Sigmoid colon (tissue), 4 donors: ENCODE data around the gene ARPC5L.

ENCODE experiments used
- EP300 ChIP-seq, 4 donors: sonication (generic); formaldehyde crosslinking; IDR thresholded peaks; one replicate each; pipeline ENCODE4 v1.6.1; 2017; ENCODE audit warnings: antibody characterized with exemption in 4 of 4
- POLR2A ChIP-seq, 2 donors: fragments of 450-650 bp; IDR thresholded peaks; one replicate each; pipeline ENCODE4 v1.6.1; 2016; ENCODE audit warnings: antibody characterized with exemption in 2 of 2, mild to moderate bottlenecking in 2 of 2, moderate library complexity in 2 of 2
- POLR2AphosphoS5 ChIP-seq, 4 donors: sonication (generic); formaldehyde crosslinking; IDR thresholded peaks; one replicate each; pipeline ENCODE4 v1.6.1; 2017; ENCODE audit warnings: antibody characterized with exemption in 4 of 4
- TF ChIP-seq, protein P1 (sequence below), 4 experiments: fragments of 450-650 bp in 3 of 4; fragments of 200-600 bp in 1 of 4; IDR thresholded peaks; one replicate each; pipeline ENCODE4 v1.5.1; 2016 to 2019; ENCODE audit warnings: antibody characterized with exemption in 4 of 4, mild to moderate bottlenecking in 3 of 4, moderate library complexity in 2 of 4

DNA sequence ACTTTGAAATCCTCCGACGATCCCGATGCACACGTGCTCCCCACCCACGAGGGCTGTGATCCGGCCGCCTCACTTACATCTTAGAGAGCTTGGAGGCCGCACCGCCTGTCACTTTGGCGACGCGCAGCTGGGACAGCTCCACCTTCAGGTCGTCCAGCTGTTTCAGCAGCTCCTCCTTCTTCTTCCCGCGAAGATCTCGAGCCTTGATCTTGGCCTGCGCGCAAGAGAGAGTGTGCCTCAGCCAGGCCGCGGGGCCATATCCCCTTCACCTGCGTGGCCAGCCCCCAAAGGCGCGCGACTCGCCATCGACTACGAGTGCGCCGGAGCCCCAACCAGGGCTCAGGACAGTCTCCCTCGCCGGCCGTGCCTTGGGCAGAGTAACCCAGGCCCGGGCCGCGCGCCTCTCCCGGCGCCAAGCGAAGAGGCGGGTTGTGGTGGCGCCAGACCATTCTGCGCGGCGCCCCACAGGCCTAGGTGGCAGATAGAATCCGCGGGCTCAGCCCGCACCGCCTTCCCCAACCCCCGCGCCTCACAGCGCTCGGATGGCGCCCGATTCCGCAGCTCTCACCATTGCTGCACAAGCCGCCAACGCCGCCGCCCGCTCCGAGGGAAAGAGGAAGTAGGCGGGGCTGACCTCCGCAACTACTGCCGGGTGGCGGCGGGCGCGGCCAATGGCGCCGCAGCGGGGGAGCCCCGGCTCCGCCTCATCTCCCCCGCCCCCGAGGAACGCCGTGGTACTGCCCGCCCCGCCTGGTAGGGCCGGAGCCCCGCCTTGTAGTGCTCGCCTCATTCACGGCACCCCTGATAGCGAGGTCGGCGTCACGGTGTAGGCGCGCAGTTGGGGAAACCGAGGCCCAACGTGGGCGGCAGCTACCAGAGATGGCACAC is at the start of gene ARPC5L, which contains the start of gene RPL35:
- TF ChIP-seq, protein P1, sequence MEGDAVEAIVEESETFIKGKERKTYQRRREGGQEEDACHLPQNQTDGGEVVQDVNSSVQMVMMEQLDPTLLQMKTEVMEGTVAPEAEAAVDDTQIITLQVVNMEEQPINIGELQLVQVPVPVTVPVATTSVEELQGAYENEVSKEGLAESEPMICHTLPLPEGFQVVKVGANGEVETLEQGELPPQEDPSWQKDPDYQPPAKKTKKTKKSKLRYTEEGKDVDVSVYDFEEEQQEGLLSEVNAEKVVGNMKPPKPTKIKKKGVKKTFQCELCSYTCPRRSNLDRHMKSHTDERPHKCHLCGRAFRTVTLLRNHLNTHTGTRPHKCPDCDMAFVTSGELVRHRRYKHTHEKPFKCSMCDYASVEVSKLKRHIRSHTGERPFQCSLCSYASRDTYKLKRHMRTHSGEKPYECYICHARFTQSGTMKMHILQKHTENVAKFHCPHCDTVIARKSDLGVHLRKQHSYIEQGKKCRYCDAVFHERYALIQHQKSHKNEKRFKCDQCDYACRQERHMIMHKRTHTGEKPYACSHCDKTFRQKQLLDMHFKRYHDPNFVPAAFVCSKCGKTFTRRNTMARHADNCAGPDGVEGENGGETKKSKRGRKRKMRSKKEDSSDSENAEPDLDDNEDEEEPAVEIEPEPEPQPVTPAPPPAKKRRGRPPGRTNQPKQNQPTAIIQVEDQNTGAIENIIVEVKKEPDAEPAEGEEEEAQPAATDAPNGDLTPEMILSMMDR (IDR thresholded peaks at IDR 0.05), result peak in 2 of 4 experiments; percentile 6 to 33
- TF ChIP-seq POLR2AphosphoS5 (IDR thresholded peaks at IDR 0.05) (peak; percentile 96 to 98 (median 97)), POLR2A (IDR thresholded peaks at IDR 0.05) (peak; percentile 84 to 90), EP300 (IDR thresholded peaks at IDR 0.05) (no peak)
